SK-N-SH (cell line): ENCODE measurements around the gene EFCAB12. TPM values are rescaled to one million over a fixed set of nuclear protein-coding genes. Genes with fewer than 3 reads are reported as not detected.

Source experiments
- CTCF ChIA-PET: fragments of 300-600, 350-600 bp; formaldehyde crosslinking; extraction: SDS; loops from one replicate; lab custom pipeline; 2021; lab: Yijun Ruan, JAX
- POLR2A ChIA-PET: fragments of 350-600 bp; sonication (Branson Sonifier 250); formaldehyde crosslinking; extraction: SDS; loops from one replicate; lab custom pipeline; 2020; ENCODE audit warnings: antibody characterized with exemption, inconsistent platforms; lab: Yijun Ruan, JAX
- DNase-seq: peaks from one replicate; pipeline ENCODE4 v3.0.0; 2012
- H2AFZ ChIP-seq: fragments of 200-600 bp; sonication (generic); 2 replicates; pipeline ENCODE4 v1.8.1; 2016; ENCODE audit warnings: antibody characterized with exemption, mild to moderate bottlenecking, low read depth
- H3F3A ChIP-seq: fragments of 200-600 bp; sonication (generic); replicated peaks from 2 replicates; pipeline ENCODE3; 2016; ENCODE audit warnings: antibody characterized with exemption, mild to moderate bottlenecking; ENCODE audit not compliant: insufficient read depth
- H3K27ac ChIP-seq, 2 experiments: fragments of 200-500 bp in 1 of 2; fragments of 200-600 bp in 1 of 2; sonication (Bioruptor generic) in 1 of 2; sonication (generic), shearing (Covaris generic) in 1 of 2; 2 replicates each; pipeline versions ENCODE4 v1.5.1 to v1.6.1; 2014 to 2016; ENCODE audit warnings: low read depth in 2 of 2, inconsistent platforms in 1 of 2, low read length in 1 of 2, mild to moderate bottlenecking in 1 of 2, mixed read lengths in 1 of 2
- H3K27me3 ChIP-seq: fragments of 200-600 bp; sonication (generic), shearing (Covaris generic); 2 replicates; pipeline ENCODE4 v1.6.1; 2016; ENCODE audit warnings: mixed run types; ENCODE audit not compliant: insufficient read depth
- H3K36me3 ChIP-seq, 2 experiments: fragments of 200-500 bp in 1 of 2; fragments of 200-600 bp in 1 of 2; sonication (Bioruptor generic) in 1 of 2; sonication (generic) in 1 of 2; replicated peaks in 1 of 2; 2 replicates each; pipeline versions ENCODE3 to v1.5.1; 2014 to 2016; ENCODE audit warnings: low read length in 1 of 2, mild to moderate bottlenecking in 1 of 2; ENCODE audit not compliant: insufficient read depth in 2 of 2, control insufficient read depth in 1 of 2
- H3K4me1 ChIP-seq, 2 experiments: fragments of 200-500 bp in 1 of 2; fragments of 200-600 bp in 1 of 2; sonication (Bioruptor generic) in 1 of 2; sonication (generic), shearing (Covaris generic) in 1 of 2; 2 replicates each; pipeline versions ENCODE4 v1.5.1 to v1.6.1; 2014 to 2016; ENCODE audit warnings: low read depth in 1 of 2, low read length in 1 of 2, mixed run types in 1 of 2; ENCODE audit not compliant: insufficient read depth in 2 of 2, control insufficient read depth in 1 of 2
- H3K4me2 ChIP-seq: fragments of 200-600 bp; sonication (generic), shearing (Covaris generic); 2 replicates; pipeline ENCODE4 v1.6.1; 2017; ENCODE audit warnings: mixed run types
- H3K4me3 ChIP-seq, 2 experiments: fragments of 200-500 bp in 1 of 2; fragments of 200-600 bp in 1 of 2; sonication (Bioruptor generic) in 1 of 2; sonication (generic), shearing (Covaris generic) in 1 of 2; 2 replicates each; pipeline versions ENCODE4 v1.5.1 to v1.8.1; 2014 to 2016; ENCODE audit warnings: low read depth in 2 of 2, inconsistent platforms in 1 of 2, low read length in 1 of 2, mild to moderate bottlenecking in 1 of 2, mixed read lengths in 1 of 2, moderate library complexity in 1 of 2
- H3K79me2 ChIP-seq: fragments of 200-600 bp; sonication (generic); 2 replicates; pipeline ENCODE4 v1.8.1; 2017; ENCODE audit warnings: mild to moderate bottlenecking; ENCODE audit not compliant: insufficient read depth
- H3K9ac ChIP-seq: fragments of 200-600 bp; sonication (generic); 2 replicates; pipeline ENCODE4 v1.6.1; 2017; ENCODE audit warnings: mixed run types
- H3K9me2 ChIP-seq: fragments of 200-600 bp; sonication (generic); 2 replicates; pipeline ENCODE4 v1.6.1; 2017; ENCODE audit warnings: mixed run types
- H3K9me3 ChIP-seq: fragments of 200-600 bp; sonication (generic); 2 replicates; pipeline ENCODE4 v1.6.1; 2017; ENCODE audit warnings: mixed run types, mild to moderate bottlenecking, moderate library complexity
- H4K20me1 ChIP-seq: fragments of 200-600 bp; sonication (generic); 2 replicates; pipeline ENCODE4 v1.6.1; 2017; ENCODE audit warnings: mild to moderate bottlenecking, mixed run types; ENCODE audit not compliant: insufficient read depth
- EP300 ChIP-seq, 2 experiments: IDR thresholded peaks; 2 replicates each; pipeline versions ENCODE4 v1.4.0 to v1.6.1; 2012; ENCODE audit warnings: borderline replicate concordance in 1 of 2, low read depth in 1 of 2, low read length in 1 of 2
- EZH2phosphoT487 ChIP-seq: fragments of 200-600 bp; sonication (generic); IDR thresholded peaks from 2 replicates; pipeline ENCODE4 v1.6.1; 2017; ENCODE audit warnings: low read depth, mixed run types, mild to moderate bottlenecking, antibody characterized with exemption, moderate library complexity, borderline replicate concordance
- FOSL2 ChIP-seq: IDR thresholded peaks from 2 replicates; pipeline ENCODE4 v1.4.0; 2012; ENCODE audit warnings: low read depth, mild to moderate bottlenecking, moderate library complexity, borderline replicate concordance
- JUND ChIP-seq: IDR thresholded peaks from 2 replicates; pipeline ENCODE4 v1.4.0; 2012
- NRF1 ChIP-seq: IDR thresholded peaks from 2 replicates; pipeline ENCODE4 v1.6.1; 2012; ENCODE audit warnings: low read depth, mild to moderate bottlenecking, low read length
- POLR2AphosphoS5 ChIP-seq: IDR thresholded peaks from 2 replicates; pipeline ENCODE4 v1.6.1; 2012; ENCODE audit warnings: low read depth, low read length
- RAD21 ChIP-seq: IDR thresholded peaks from 2 replicates; pipeline ENCODE4 v1.6.1; 2012; ENCODE audit warnings: mild to moderate bottlenecking, low read length
- RFX5 ChIP-seq: IDR thresholded peaks from 2 replicates; pipeline ENCODE4 v1.6.1; 2012; ENCODE audit warnings: mild to moderate bottlenecking, improper control_type of control experiment, low read length
- SMC3 ChIP-seq: IDR thresholded peaks from 2 replicates; pipeline ENCODE4 v1.6.1; 2012; ENCODE audit warnings: low read depth, low read length, improper control_type of control experiment
- TCF12 ChIP-seq: IDR thresholded peaks from 2 replicates; pipeline ENCODE4 v1.4.0; 2012
- YY1 ChIP-seq: IDR thresholded peaks from 2 replicates; pipeline ENCODE4 v1.4.0; 2012; ENCODE audit warnings: low read depth, mild to moderate bottlenecking
- WGBS: methylation state at CpG from one replicate; pipeline ENCODE4 v1.1.6; 2017; ENCODE audit warnings: low lambda C conversion rate; 5-methylcytosine and 5-hydroxymethylcytosine counted together
- polyA plus RNA-seq, 3 experiments: library from polyadenylated mRNA; depleted of rRNA; stranded (reverse); fragments of >200 nt; gene quantifications; 2 replicates each; pipeline ENCODE4 v1.2.3, GENCODE V29; 2012
- TF ChIP-seq, protein P1 (sequence below): fragments of 150-350 bp; IDR thresholded peaks from 2 replicates; pipeline ENCODE4 v1.6.1; 2017; ENCODE audit warnings: antibody characterized with exemption, low read length, low read depth, borderline replicate concordance
- TF ChIP-seq, protein P2 (sequence below): fragments of 200-600 bp; sonication (generic); IDR thresholded peaks from 2 replicates; pipeline ENCODE4 v1.6.1; 2017; ENCODE audit warnings: antibody characterized with exemption, mild to moderate bottlenecking, moderate library complexity
- TF ChIP-seq, protein P3 (sequence below): IDR thresholded peaks from 2 replicates; pipeline ENCODE4 v1.6.1; 2012; ENCODE audit warnings: mild to moderate bottlenecking, low read depth, low read length, moderate library complexity
- TF ChIP-seq, protein P4 (sequence below): IDR thresholded peaks from 2 replicates; pipeline ENCODE4 v1.4.0; 2012; ENCODE audit warnings: low read depth

The EFCAB12 gene
- polyA plus RNA-seq, 1 of the 3 experiments (the other 2 are of a cell fraction), result 0.38 TPM

DNA sequence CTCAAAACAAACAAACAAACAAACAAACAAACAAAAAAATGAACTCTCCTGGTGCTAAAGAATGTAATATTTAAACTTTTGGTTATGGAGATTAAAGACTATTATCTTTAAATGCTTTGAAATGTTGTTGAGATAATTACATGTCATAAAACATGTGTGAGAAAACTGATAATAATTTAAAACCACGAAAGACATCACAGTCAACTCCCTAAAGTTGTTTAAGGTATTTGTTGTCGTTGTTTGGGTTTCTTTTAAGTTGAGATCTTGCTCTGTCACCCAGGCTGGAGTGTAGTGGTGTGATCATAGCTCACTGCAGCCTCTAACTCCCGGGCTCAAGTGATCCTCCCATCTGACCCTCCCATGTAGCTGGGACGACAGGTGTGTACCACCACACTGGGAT, 12.0 kb downstream of the EFCAB12 start:
- Histone ChIP-seq H3K27me3 (no peaks in the 10 kb centered on the region), H3K36me3 (no peaks in the 10 kb centered on the region), H3K9me2 (no peaks in the 10 kb centered on the region), H2AFZ (no peak overlapping the region), H3K4me1 (peaks cover 0 to 4% of the 10 kb centered on the region in 2 experiments; a peak in 1 of 4 replicates), H3K79me2 (no peaks in the 10 kb centered on the region), H3K27ac (no peak overlapping the region), H4K20me1 (no peaks in the 10 kb centered on the region), H3K4me3 (no peak overlapping the region), H3F3A (peaks cover 7% of the 10 kb centered on the region), H3K4me2 (no peak overlapping the region), H3K9me3 (no peaks in the 10 kb centered on the region), H3K9ac (no peak overlapping the region)
- TF ChIP-seq, protein P1, sequence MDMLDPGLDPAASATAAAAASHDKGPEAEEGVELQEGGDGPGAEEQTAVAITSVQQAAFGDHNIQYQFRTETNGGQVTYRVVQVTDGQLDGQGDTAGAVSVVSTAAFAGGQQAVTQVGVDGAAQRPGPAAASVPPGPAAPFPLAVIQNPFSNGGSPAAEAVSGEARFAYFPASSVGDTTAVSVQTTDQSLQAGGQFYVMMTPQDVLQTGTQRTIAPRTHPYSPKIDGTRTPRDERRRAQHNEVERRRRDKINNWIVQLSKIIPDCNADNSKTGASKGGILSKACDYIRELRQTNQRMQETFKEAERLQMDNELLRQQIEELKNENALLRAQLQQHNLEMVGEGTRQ, result no peak
- TF ChIP-seq YY1 (no peak), TCF12 (no peak), SMC3 (no peak), FOSL2 (no peak), JUND (no peak), RAD21 (no peak), EZH2phosphoT487 (no peak), EP300 (IDR thresholded peaks at IDR 0.05; ENCODE audit: borderline replicate concordance in 1 of 2, low read depth in 1 of 2, low read length in 1 of 2) (no peak), RFX5 (no peak), POLR2AphosphoS5 (no peak), NRF1 (no peak)
- TF ChIP-seq, protein P2, sequence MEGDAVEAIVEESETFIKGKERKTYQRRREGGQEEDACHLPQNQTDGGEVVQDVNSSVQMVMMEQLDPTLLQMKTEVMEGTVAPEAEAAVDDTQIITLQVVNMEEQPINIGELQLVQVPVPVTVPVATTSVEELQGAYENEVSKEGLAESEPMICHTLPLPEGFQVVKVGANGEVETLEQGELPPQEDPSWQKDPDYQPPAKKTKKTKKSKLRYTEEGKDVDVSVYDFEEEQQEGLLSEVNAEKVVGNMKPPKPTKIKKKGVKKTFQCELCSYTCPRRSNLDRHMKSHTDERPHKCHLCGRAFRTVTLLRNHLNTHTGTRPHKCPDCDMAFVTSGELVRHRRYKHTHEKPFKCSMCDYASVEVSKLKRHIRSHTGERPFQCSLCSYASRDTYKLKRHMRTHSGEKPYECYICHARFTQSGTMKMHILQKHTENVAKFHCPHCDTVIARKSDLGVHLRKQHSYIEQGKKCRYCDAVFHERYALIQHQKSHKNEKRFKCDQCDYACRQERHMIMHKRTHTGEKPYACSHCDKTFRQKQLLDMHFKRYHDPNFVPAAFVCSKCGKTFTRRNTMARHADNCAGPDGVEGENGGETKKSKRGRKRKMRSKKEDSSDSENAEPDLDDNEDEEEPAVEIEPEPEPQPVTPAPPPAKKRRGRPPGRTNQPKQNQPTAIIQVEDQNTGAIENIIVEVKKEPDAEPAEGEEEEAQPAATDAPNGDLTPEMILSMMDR, result no peak
- TF ChIP-seq, protein P3, sequence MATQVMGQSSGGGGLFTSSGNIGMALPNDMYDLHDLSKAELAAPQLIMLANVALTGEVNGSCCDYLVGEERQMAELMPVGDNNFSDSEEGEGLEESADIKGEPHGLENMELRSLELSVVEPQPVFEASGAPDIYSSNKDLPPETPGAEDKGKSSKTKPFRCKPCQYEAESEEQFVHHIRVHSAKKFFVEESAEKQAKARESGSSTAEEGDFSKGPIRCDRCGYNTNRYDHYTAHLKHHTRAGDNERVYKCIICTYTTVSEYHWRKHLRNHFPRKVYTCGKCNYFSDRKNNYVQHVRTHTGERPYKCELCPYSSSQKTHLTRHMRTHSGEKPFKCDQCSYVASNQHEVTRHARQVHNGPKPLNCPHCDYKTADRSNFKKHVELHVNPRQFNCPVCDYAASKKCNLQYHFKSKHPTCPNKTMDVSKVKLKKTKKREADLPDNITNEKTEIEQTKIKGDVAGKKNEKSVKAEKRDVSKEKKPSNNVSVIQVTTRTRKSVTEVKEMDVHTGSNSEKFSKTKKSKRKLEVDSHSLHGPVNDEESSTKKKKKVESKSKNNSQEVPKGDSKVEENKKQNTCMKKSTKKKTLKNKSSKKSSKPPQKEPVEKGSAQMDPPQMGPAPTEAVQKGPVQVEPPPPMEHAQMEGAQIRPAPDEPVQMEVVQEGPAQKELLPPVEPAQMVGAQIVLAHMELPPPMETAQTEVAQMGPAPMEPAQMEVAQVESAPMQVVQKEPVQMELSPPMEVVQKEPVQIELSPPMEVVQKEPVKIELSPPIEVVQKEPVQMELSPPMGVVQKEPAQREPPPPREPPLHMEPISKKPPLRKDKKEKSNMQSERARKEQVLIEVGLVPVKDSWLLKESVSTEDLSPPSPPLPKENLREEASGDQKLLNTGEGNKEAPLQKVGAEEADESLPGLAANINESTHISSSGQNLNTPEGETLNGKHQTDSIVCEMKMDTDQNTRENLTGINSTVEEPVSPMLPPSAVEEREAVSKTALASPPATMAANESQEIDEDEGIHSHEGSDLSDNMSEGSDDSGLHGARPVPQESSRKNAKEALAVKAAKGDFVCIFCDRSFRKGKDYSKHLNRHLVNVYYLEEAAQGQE, result no peak
- TF ChIP-seq, protein P4, sequence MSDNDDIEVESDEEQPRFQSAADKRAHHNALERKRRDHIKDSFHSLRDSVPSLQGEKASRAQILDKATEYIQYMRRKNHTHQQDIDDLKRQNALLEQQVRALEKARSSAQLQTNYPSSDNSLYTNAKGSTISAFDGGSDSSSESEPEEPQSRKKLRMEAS, result no peak
- no peak for DNase-seq
- 61% methylated on average over 4 of the region's 4 CpGs for WGBS
- ChIA-PET POLR2A (no interaction called here), CTCF (interaction anchor here (1.6 kb wide), 1 partner anchor 16 kb away, joined by 5 read pairs; no protein-coding TSS in a partner anchor)
